Ectodermal cell (in vitro differentiated cells): ENCODE data around the gene SMIM22.

Source experiments
- H3K27ac ChIP-seq: 2 replicates; pipeline ENCODE4 v1.7.0; 2013; ENCODE audit warnings: mild to moderate bottlenecking, low read depth, low read length; ENCODE audit not compliant: insufficient read depth, poor library complexity, severe bottlenecking
- H3K27me3 ChIP-seq: 2 replicates; pipeline ENCODE4 v1.7.0; 2013; ENCODE audit warnings: mild to moderate bottlenecking, low read length; ENCODE audit not compliant: insufficient read depth, control insufficient read depth, poor library complexity, severe bottlenecking
- H3K36me3 ChIP-seq: one replicate; pipeline ENCODE4 v1.7.0; 2013; ENCODE audit warnings: low read length; ENCODE audit not compliant: control insufficient read depth, insufficient read depth
- H3K4me1 ChIP-seq: one replicate; pipeline ENCODE4 v1.7.0; 2013; ENCODE audit warnings: low read length; ENCODE audit not compliant: control insufficient read depth, insufficient read depth
- H3K4me3 ChIP-seq: 2 replicates; pipeline ENCODE4 v1.7.0; 2013; ENCODE audit warnings: low read depth, low read length, control low read depth; ENCODE audit not compliant: insufficient read depth
- H3K9me3 ChIP-seq: 2 replicates; pipeline ENCODE4 v1.7.0; 2013; ENCODE audit warnings: mild to moderate bottlenecking, low read length, moderate library complexity; ENCODE audit not compliant: control insufficient read depth
- WGBS, 2 experiments: methylation state at CpG; one replicate each; pipeline ENCODE4 v1.1.7; 2013; ENCODE audit warnings: missing lambda C conversion rate in 2 of 2; 5-methylcytosine and 5-hydroxymethylcytosine counted together

Gene SMIM22

DNA sequence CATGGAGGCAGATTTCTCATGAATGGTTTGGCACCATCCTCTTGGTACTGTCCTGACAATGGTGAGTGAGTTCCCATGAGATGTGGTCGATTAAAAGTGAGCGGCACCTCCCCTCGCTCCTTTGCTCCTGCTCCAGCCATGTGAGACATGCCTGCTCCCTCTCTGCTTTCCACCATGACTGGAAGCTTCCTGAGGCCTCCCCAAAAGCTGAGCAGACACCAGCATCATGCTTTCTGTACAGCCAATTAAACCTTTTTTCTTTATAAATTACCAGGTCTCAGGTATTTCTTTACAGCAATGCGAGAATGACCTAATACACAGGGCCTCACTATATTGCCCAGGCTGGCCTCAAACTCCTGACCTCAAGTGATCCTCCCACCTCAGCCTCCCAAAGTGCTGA, 40.3 kb upstream of the SMIM22 start:
- Histone ChIP-seq H3K36me3 (peaks cover 44% of the 10 kb centered on the region), H3K9me3 (no peaks in the 10 kb centered on the region), H3K27me3 (no peaks in the 10 kb centered on the region), H3K27ac (no peak overlapping the region), H3K4me1 (no peaks in the 10 kb centered on the region), H3K4me3 (no peak overlapping the region)
- 96% methylated on average over 4 of the region's 4 CpGs for WGBS, 2 experiments

DNA sequence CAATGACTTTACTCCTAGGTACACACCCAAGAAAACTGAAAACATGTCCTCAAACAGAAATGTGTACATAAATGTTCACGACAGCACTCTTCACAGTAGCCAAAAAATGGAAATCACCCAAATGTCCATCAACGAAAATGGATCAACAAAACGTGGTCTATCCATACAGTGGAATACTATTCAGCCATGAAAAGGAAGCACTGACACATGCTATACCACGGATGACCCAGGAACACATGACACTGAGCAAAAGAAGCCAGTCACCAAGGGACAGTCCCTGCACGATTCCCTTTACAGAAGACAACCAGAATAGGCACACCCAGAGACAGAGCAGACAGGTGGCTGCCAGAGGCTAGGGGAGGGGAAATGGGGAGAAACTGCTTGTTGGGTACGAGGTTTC, 39.5 kb upstream of the SMIM22 start:
- Histone ChIP-seq H3K27me3 (no peaks in the 10 kb centered on the region), H3K4me1 (no peaks in the 10 kb centered on the region), H3K4me3 (no peak overlapping the region), H3K9me3 (no peaks in the 10 kb centered on the region), H3K36me3 (peaks cover 52% of the 10 kb centered on the region), H3K27ac (no peak overlapping the region)
- whole genome bisulfite sequencing, 2 experiments, result 95 to 96% methylated on average over 6 of the region's 6 CpGs

DNA sequence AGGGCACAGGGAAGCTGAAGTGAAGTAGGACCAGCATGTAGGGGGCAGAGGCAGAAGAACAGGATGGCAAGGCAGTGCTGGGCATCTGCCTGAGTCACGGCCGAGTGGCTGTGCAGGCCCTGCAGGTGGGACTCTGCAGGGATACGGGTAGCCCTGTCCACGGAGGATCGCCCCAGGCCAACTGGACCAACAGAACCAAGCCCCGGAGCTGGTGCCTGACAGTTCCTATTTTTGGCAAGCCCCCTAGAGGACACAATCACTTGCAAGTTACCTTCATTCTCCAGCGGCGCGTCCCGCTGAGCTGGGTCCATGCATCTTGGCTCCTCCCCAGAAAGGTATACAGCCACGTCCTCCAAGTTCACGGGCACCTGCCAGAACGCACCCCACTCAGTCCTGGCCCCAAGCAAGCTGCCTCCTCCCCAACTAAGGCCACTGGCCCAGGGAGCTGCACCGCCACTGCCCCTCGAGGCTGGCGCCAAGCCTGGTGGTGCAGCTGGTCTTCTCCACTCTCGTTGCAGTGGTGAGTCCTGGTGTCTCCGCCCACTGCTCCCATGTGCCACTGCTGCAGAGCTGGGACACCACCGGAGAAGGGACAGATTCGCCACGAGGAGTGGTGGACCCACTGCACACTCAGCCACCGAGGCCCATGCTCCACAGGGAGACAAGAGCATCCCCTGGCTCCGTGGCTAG, 34.8 kb upstream of the SMIM22 start:
- H3K4me3 ChIP-seq, result no peak overlapping the region
- WGBS, 2 experiments, result 94 to 96% methylated on average over 23 of the region's 23 CpGs
- peaks cover 52% of the 10 kb centered on the region for H3K36me3 ChIP-seq

DNA sequence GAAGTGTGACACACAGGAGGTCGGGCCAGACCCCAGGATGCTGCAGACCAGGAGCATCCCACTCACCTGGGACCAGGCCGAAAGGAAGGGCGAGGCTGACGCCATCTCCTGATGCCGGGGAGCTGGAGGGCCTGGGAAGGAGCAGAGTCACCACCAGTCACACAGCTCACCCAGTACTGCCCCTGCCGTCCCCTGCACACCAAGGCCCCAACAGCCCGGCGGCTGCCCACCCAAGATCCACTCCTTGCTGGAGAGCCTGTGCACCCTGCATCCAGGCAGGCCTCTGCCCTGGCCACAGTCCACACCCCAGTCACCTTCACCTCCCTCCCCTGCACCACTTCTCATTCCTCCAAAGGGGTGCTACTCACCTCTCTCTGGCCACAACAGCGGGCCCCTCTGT, 33.0 kb upstream of the SMIM22 start:
- H3K4me3 ChIP-seq, result no peak overlapping the region
- H3K4me1 ChIP-seq, result peaks cover 3% of the 10 kb centered on the region
- no peaks in the 10 kb centered on the region for H3K27me3 ChIP-seq
- no peak overlapping the region for H3K27ac ChIP-seq
- WGBS, 2 experiments, result 93 to 96% methylated on average over 9 of the region's 9 CpGs
- H3K9me3 ChIP-seq, result no peaks in the 10 kb centered on the region
- H3K36me3 ChIP-seq, result peaks cover 41% of the 10 kb centered on the region

More for the DNA sequence above, 34.8 kb upstream of the SMIM22 start:
- no peaks in the 10 kb centered on the region for H3K4me1 ChIP-seq
- H3K9me3 ChIP-seq, result no peaks in the 10 kb centered on the region
- no peaks in the 10 kb centered on the region for H3K27me3 ChIP-seq
- H3K27ac ChIP-seq, result no peak overlapping the region

DNA sequence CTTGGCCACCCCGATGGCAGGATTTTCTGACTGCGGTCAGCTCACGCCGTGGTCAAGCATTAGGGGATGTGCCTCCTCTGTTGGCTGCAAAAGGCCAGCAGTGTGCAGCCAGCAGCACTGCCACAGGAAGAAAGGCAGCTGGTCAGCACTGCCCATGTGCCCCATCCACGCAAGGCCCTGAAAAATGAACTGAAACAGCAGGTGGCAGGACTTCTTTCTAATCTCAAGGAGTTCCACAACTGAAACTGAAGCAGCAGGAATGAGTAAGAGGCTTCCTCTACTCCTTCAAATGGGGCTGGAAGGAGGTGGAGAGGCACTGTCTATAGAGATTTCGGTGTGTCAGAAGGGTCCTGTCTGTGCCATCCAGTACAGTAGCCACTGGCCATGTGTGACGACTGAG, 31.4 kb upstream of the SMIM22 start:
- 94 to 95% methylated on average over 7 of the region's 7 CpGs for WGBS, 2 experiments
- Histone ChIP-seq H3K4me1 (peaks cover 3% of the 10 kb centered on the region), H3K36me3 (peaks cover 33% of the 10 kb centered on the region)

DNA sequence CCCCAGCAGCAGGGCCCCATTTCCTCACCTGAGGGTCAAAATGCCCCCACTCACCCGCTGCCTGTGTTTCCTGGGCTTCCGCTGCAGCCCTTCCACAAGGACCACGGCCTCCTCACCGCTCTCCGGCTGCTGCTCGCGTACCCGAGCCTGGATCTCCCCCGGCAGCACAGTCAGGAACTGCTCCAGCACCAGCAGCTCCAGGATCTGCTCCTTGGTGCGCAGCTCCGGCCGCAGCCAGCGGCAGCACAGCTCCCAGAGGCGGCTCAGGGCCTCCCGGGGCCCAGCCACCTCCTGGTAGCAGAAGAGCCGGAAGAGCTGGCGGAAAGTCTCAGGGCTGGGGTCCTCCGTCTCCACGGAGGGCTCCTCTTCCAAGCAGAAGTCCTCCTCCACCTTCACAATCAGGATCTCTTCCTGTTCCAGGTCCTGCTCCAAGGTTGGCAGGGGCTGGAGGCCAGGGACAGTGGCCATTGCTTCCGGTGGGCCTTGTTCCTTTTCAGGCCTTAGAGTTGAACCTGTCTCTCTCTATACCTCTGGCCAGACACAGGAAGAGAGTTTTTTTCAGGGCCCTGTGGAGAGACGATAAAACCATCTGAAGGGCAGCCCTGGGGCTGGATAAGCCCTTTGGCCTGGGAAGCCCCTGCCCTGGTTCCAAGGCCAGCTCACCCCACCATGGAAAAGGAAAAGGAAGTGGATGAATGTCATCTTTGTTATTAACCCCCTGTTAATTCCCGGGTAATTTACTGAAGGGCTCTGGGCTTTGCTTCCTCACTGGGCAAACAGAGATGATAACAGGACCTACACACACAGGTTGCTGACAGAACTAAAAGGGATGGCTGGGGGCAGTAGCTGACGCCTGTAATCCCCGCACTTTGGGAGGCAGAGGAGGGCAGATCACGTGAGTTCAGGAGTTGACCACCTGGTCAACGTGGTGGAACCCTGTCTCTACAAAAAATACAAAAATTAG, 29.4 kb upstream of the SMIM22 start:
- Histone ChIP-seq H3K36me3 (peaks cover 20% of the 10 kb centered on the region), H3K4me1 (peaks cover 3% of the 10 kb centered on the region), H3K27ac (no peak overlapping the region), H3K27me3 (no peaks in the 10 kb centered on the region), H3K9me3 (no peaks in the 10 kb centered on the region), H3K4me3 (peak overlapping the region; percentile 93)
- WGBS, 2 experiments, result 86% methylated on average over 26 of the region's 26 CpGs

More for the DNA sequence above, 31.4 kb upstream of the SMIM22 start:
- Histone ChIP-seq H3K27ac (no peak overlapping the region), H3K4me3 (no peak overlapping the region), H3K9me3 (no peaks in the 10 kb centered on the region), H3K27me3 (no peaks in the 10 kb centered on the region)

DNA sequence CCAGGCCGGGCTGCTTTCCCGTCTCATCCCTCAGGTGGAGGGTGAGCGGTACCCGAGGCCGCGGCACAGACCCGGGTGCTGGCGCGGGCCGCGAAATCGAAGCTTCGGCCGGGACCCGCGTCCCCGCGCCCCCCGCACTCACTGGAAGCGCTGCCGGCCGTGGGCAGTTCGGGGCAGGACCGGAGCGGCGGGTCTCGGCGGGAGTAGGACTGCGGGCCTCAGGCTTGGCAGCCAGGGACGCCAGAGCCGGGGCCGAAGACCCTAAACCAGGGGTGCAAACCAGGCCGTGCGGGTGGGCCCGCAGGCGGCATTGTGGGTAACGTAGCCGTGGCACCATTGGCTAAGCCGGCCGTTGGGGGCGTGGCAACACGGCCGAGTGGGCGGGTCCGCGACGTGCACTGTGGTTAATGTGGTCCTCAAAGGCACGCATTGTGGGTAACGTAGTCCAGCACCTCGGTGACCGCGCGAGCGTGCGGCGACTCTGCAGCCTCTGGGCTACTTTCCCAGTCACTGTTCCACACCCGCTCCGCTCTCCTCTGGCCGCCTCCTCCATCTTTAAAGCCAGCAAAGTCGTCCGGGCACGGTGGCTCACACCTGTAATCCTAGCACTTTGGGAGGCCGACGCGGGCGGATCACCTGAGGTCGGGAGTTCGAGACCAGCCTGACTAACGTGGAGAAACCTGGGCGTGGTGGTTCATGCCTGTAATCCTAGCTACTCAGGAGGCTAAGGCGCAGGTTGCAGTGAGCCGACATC, 28.1 kb upstream of the SMIM22 start, which contains the start of gene ZNF500:
TSS of gene ZNF500 (minus strand) at position 288 of the 754 bp plus-strand sequence. CDS start 1,184 bp downstream, outside the sequence.
- H3K4me3 ChIP-seq, result peak within 1 kb of the TSS; percentile 93
- no peaks in the 10 kb centered on the region for H3K27me3 ChIP-seq
- H3K4me1 ChIP-seq, result peaks cover 3% of the 10 kb centered on the region
- 10 to 11% methylated on average over 72 of the region's 72 CpGs for WGBS, 2 experiments
- no peaks in the 10 kb centered on the region for H3K9me3 ChIP-seq
- H3K27ac ChIP-seq, result peak within 1 kb of the TSS; percentile 12
- H3K36me3 ChIP-seq, result peaks cover 16% of the 10 kb centered on the region

DNA sequence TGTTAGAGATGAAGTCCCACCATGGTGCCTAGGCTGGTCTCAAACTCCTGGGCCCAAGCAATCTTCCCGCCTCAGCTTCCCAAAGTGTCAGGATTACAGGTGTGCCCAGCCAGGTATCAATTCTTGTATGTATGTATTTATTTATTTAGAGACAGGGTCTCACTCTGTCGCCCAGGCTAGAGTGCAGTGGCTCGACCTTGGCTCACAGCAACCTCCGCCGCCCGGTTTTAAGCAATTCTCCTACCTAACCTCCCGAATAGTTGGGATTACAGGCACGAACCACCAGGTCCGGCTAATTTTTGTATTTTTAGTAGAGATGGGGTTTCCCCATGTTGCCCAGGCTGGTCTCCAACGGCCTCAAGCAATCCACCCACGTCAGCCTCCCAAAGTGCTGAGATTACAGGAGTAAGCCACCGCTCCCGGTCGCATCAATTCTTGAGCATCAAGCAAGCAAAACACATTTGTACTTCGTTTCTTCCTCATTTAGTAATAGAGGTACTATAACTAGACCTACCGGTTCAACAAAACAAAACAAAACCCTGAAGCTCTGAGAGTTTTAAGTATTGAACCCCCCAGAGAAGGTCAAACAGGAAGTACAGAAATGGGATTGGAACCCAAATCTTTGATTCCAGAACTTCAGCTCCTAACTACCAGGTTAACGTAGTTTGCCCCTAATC, 27.2 kb upstream of the SMIM22 start:
- Histone ChIP-seq H3K4me1 (peaks cover 3% of the 10 kb centered on the region), H3K27ac (no peak overlapping the region), H3K27me3 (no peaks in the 10 kb centered on the region), H3K36me3 (peaks cover 11% of the 10 kb centered on the region), H3K4me3 (peak overlapping the region; percentile 33), H3K9me3 (no peaks in the 10 kb centered on the region)
- WGBS, 2 experiments, result 83 to 88% methylated on average over 17 of the region's 17 CpGs

DNA sequence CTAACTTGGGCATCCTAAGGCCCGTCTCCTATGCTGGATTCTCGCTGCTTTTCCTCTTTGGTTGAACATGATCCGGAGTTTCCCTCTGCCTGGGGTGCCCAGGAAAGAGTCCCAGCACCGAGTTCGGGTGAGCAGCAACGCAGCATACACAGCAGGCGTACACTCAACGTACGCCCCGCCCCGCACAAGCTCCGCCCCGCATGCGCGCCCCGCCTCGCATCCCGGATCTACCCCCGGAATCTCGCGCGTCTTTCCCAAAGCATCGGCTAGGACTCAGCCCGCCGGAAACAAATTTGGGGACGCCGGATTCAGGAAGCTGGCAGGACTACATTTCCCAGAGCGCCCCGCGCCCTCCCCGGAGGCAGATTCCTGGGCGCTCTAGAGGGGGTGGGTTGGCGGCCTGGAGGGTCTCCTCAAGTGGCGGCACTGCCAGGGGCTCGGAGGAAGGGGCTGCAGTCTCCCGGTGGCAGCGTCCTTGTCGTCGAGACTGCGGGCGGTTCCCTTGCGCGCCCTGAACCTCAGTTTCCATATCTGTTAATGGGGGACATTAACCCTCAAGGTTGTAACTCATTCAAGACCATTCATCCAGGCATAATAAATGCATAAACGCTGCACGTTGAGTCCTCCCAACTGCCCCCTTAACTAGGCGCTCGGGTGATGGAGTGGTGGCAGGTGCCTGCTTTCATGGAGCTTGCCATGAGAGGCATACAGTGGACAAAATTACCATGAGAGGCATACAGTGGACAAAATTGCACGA, 26.4 kb upstream of the SMIM22 start:
- Histone ChIP-seq H3K9me3 (no peaks in the 10 kb centered on the region), H3K4me1 (peaks cover 3% of the 10 kb centered on the region), H3K36me3 (peaks cover 6% of the 10 kb centered on the region), H3K4me3 (peak overlapping the region; percentile 33), H3K27ac (no peak overlapping the region), H3K27me3 (no peaks in the 10 kb centered on the region)
- WGBS, 2 experiments, result 10 to 12% methylated on average over 48 of the region's 48 CpGs
